Skin of body (tissue), 2 donors: ENCODE results near the gene ITM2C. TPM values are rescaled to one million over a fixed set of nuclear protein-coding genes. Genes with fewer than 3 reads are reported as not detected.

ENCODE experiments used
- DNase-seq: peaks from one replicate; lab custom pipeline; 2025; lab: John Stamatoyannopoulos, UW
- total RNA-seq: library from RNA; depleted of rRNA; stranded (reverse); fragments of >200 nt; gene quantifications from one replicate; pipeline ENCODE4 v1.2.3, GENCODE V29; 2014

The ITM2C gene
- total RNA-seq, 1 donor from 2014 or later: 49.4 TPM

DNA sequence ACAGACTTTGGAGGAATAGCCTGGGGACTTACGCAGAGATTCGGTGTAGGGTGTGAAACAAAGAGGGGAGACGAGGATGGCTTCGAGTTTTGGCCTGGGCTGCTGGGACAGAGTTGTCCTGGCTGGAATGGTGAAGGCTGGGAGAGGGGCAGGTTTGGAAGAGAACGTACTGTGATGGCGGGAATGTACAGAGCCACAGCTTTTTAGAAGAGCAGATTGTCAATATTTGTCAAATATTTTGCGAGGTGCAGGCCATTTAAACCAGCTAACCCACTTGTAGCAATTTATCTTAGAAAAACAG, 14.4 kb upstream of the ITM2C start:
- no peak for DNase-seq

DNA sequence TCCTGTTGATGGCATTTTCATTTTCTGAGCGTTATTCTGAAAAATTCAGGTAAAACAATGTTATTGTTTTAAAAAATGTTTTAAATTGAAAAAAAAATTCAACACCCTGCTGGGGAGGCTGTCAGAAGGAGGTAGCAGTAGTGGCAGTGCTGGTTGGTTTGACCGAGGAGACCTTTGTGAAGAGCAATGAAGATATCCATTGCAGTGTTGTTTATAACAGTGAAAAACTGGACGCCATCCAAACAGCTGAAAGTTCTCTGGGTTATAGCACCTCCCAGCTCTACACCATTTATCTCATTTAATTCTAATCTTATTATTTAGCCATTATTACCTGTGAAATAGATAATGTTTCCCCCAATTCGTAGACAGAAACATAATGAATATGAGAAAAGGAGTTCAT, 12.6 kb upstream of the ITM2C start:
- DNase-seq: no peak

DNA sequence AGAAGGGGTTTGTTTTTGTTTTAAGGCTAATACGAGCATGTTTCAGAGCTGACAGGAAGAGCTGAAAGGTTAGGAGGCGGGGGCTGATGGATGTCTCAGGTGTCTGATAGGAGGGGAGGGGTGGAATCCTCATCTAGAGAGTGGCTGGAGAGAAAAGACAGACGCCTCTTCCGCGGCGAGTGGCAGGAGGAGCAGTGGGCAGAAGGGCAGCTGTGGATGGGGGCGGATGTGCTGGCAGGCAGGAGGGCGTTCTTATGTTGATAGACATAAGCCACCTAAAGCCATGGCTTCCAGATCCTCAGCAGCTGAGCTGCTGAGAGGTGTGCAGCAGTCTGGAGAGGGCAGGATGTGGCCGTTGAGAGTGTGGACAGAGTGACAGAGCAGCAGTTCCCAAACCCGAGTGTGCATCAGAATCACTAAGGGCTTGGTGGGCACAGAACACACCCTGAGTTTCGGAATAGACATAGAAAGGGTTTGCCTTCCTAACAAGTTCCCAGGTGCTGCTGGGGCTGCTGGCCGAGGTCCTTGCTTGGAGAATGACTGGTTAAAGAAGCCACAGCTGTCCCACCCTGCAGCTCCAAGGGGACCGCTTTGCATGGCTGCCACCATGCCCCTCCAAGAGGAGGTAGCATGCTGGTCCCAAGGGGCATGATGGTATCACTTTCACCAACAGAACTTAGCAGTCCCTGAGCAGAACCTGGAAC, 3.0 kb upstream of the ITM2C start:
- no peak for DNase-seq

DNA sequence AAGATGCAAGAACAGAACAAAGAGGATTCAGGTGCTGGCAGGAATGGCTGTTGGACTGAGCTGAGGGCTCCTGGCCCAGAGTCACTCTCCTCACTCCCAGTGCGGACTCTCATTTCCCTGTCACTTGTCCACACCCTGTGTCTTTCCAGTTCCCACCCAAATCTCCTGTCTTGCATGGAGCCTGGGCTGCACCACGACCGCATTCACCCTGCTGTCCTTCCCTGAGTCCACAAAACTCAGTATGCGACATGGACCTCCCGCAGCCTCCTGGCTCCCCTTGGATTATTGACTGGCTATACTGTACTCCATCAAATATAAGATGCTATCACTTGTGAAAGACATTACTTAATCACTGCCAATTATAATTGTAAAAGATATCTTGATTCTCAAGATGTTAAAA, 2.5 kb upstream of the ITM2C start:
- DNase-seq: no peak

DNA sequence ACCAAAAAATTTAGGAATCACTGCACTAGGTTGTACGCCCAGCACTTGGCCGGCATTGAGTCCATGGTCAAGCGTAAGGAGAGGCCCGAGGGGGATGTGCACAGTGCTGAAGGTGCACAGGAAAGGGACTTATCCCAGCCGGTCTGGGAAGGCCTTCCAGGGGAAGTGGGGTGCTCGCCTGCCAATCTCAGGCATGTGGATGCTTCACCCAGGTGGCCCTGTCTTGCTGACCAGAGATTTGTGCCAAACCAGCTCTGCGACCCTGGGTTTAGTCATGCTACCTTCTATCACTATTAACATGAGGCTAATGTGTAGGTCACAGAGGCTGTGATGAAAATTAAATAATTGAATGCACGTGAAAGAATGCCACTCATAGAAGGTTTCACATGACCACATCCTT, 1.7 kb upstream of the ITM2C start:
- DNase-seq: no peak

DNA sequence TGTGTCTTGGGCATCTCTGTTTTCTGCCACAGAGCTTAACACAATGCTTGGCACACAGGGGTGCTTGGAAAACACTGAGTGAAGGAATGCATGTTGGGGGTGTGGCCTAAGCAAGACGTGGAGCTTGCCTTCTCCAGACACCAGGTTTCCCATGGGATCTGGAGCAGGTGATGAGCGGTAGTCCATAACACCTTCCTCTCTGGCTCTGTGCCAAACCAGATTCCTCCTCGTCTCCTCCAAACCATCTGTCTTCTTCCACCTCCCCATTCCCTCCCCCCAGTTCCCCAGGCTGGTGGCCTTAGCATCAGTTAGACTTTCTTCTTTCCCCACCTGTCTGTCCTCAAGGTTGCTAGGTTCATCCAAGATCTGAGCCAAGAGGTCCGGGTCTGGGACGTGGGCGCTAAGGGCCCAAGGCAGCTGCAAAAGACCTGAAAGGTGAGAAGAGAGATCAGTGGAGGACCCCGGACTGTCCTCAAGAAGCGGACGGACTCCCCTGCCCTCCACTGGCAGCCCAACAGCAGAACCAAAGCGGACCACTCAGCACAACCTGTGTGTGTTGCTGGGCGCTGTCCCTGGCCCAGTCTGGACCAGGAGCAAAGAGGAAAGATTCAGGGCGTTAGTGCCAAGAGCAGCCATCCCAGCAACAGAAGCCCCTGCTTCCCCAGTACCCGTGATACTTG, 1.2 kb upstream of the ITM2C start:
- DNase-seq: no peak

DNA sequence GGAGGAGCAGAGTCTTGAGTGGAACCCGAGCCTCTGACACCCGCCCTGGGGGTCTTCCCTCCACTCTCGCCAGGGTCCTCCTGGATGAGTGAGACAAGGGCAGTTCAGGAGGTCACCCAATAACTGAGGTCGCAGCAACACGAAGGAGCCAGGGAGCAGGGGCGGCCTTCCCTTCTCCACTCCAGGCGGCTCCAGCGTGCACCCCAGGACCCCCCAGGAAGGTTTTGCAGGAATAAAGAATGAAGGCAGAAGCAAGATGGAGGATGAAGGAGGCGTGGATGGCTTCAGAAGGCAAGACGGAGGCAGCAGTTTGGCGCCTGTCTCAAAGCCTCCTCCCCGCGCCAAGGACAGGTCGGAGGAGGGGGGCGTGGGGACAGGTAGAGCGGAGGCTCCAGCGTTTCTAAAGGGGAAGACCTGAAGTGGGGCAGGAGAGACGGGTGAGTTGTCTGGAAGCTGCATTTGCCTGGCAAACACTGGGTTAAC, 579 bp upstream of the ITM2C start:
- DNase-seq: no peak

DNA sequence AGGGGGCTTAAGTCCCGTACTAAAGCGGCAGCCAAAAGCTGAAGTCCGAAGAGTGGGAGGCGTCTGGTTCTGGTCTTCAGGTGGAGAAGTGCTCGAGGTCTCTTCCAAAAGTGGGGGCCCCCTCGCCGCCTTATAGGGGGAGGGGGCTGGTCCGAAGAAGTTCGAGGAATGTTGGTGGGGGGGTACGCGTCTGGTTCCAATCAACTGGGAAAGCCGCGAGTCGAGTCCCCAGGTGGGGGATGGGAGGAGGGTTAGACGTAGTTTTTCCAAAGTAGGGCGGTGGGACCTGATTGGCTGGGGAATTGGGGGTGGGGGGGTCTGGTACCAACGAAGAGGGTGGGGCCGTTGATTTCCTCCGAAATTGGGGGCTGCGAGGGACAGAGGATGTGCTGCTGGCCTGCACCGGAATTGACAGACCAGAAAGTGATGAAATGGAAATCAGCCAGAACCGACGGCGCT, 594 bp downstream of the ITM2C start:
- peak; percentile 18 for DNase-seq

DNA sequence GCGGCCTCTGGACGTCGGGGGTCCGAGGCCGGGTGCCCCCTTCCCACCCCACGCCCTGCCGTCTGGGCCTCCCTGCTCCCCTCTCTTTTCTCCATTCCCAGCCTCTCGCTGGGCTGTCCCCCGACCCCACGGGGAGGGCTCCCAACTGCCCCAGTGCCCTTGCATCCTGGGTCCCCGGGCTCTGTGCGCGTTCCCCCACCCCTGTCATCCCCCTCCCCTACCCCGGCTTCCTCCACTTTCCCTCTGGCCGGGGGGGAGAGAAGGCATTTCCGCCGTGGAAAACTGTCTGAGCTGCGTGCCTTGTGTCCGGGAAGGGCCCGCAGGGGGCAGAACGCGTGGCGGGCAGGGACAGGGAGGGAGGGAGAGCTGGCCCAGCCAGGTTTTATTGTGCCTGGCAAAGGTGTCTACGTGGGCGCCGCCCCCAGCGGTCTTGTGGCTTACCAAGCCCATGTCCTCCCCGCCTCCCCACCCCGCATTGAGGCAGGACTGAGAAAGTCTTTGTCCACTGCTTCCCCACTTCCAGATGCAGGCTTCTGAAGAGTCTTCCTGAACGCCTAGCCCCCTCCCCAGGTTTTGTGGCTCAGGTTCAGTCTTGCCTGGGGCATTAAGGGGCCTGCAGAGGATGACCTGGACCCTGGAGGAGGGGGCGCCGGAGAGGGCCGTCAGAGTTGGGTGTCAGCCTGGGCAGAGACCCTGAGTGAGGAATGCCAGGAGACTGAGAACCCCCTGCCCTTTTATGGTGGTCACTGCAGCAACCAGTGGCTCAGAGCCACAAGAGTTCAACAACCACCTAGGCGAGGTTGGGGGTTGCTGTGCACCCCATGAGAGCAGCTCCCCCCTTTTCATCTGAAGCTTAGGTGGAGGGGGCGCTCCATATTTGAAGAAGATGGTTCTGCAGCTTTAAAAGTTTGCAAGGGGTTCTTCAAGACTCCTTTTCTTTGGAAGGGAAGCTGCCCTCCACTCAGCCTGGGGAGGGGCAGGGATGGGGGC, 1.3 kb downstream of the ITM2C start:
- DNase-seq: peak; percentile 15

DNA sequence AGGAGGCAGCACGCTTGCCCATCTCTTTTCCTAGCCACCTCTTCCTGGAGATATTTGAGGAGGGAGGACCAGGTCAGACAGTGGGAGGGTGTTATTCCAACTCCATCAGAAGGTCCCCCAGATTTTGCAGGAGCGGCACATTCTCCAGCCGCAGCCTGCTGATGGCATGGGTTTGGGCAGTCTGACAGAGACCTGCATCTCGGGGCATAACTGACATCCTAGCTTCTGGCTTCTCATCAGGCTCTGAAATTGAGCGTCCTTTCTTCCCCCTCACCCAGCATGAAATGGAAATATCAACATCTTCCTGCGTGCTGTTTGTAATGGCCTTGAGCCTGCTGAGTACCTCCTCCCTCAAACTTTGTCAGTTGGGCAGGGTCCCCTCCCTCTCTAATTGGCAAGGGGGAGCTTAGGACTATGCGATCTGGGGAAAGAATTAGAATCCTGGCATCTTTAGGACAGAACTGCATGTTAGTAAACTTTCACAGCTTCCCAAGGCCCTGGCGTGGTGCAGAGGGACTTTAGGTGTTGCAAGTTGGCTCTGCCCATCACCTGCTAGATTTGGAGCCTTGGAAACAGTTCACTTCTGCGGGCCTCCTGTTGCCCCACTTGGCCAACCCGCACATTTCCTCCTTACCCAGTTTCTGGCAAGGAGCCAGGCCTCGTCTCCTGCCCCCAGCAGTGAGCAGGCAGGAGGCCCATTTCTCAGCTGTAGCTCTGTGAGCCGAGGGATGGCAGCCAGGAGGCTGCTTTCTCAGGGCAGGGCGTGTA, 2.2 kb downstream of the ITM2C start:
- no peak for DNase-seq

DNA sequence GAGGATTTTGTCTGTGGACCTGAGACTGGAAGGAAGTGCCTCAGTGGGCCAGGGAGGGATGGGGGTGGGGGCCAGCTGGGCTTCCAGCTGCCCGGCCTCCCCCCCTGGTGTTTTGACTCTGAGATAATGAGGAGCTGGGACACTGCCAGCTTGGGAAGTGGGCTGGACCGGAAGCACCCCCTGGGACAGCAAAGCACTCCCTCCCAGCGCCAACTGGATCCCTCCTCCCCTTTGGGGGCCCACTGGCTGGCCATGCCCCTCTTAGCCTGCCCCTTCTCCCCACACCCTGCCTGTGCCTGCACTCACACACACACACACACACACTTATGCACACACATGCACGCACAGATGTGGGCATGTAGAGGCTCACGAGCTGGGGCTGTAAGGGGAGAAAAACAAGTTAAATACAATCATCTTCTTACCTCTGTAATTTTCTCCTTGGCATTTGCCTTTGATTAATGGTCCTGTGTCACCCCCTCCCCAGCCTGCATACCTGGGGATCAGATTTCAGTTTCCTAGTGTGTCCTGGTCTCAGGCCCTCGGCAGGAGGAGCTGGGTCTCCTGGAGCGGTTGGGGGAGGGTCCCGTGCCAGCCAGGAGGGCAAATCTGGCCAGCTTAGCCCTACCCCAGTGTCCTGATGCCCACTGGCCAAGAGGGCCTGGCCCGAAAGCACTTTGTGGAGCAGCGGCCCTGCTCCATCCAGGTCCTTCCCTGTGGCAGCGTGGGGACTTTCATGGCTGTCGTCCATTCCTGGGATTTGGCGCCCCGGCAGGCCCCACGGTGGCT, 3.6 kb downstream of the ITM2C start:
- DNase-seq: no peak

DNA sequence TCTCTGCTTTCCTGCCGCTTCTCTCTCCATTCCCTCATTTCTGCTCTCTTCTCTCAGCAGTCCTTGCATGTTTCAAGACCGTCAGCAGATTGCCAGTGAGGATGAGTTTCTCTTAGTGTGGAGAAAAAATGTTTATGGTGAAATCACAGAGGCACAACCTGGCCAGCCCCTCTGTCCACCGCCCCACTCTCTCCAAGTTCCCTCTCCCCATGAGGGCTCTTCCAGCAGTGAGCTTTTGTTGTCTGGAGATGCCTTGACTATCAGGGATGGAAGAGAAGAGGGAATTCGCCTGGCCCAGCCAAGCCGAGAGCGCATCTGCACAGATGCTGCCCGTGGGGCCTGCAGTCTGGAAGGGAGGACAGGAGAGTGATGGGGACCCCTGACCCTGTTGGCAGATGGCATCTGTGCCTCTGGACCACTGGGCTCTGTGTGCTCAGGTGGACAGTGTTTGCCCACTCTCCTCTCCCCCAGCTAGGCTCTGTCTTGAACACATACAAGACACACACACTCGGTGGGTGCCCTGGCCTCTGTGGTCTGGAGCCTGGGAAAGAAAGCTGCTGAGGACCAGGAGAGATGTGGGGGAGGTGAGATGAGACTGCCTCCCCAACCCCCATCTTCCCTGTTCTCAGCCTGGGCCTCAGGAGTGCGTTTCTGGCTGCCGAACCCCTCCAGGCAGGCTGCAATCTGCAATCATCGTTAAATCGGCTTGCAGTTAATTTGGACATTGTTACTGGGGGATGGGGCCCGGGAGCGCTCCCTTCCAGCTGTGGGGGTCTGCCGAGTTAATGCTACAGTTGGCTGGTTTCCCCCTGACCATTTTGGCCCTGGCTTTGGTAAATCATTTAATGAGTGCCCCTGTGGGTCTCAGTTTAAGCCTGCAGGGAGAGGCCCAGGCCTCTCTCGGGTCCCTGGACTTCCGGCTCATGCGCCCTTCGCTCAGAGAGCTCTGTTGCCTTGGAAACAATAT, 4.5 kb downstream of the ITM2C start:
- DNase-seq: peak; percentile 10

DNA sequence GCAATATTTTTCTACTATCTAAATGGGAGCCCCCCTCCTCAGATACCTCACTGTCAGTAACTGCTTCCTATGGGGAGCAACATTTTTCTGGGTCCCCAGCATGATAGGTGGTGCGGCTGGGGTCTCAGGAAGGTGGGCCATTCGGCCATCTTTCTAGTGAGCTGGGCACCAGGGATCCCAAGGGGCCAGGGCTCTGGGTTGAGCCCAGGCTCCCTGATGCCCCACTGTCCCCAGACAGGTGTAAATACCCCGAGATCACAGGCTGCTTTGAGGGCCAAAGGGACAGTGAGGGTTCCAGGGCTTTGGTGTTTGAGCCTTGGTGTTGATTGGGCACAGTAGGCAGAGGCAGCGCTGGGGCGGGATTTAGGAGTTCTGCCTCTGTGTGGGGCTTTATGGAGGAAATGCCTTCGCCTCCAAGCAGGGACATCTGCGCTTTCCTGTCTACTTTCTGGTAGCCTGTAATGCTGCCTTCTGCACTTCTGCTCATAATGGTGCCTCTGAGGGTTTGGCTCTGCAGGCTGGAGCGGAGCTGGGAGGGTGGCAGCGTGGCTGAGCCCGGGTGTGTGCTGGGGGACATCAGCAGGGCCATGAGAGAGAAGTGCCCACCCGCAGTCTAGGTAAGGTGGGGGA, 5.3 kb downstream of the ITM2C start:
- DNase-seq: no peak

DNA sequence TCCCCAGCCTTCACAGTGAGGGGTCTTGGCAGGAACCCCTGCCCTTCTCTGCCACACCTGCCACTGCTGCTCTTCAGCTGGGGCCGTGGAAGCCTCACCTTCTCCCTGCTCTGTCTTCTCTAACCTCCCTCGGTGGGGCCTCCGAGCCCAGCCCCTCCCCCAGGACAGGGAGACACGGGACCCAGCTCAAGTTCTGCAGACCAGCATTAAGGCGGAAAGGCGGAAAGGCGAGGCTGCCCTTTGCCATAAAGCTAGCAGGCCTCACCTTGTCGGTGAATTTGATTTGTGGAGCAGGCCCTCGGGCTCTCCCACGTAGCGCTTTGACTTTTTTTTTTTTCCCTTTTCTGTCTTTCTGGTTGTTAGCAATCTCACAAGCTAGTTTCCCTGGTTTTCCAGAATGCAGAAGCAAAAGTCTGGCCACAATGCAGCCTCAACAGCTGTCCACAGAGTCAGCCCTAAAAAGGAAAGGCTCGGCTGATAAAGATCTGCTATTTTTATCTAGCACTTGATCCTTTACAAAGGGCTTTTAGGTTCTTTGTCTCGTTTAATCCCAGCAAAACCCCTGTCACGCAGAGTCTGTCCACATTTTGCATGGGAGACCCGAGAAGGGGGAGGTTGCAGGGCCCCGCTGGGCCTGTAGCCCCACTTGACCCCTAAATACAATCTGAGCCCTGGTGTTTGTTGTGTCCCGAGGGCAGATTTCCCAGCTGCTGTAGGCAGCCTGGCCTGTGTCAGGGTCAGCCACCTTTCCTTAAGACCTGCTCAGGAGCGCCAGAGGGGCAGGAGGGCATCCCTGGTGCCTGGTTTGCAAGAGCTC, 6.0 kb downstream of the ITM2C start:
- DNase-seq: peak; percentile 34

DNA sequence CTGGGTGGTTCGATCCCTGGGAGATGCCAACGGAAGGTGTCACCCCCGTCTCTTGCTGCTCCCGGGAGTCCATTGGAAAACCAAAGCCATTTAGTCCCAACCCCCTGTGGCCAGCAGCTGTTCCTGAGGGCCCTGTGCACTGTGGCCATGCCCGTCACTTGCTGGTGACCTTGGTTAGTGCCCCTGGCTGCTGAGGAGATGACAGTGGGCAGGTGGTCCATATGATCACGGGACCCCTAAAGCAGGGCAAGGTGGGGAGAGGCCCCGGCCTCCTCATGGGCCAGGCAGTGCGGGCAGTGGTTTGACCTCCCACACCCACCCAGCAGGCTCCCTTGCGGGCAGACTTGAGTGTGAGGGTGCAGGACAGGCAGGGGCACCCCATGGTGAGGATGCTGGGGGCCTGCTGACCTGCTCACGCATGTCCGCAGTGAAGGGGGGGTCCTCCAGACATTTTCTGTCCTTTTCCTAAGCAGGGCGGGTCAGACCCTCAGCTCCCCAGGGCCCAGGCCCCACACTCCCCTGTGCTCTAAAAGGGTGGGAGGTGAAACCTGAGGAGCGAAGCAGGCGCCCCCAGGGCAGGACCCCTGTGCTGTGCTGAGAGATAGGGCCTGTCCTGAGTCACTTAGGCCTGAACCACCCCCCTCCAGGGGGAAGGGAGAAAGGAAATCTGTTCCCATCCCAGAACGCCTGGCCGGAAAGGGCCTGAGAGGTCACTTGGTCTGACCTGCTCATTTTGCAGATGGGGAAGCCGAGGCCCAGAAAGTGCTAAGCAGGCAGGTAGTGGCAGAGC, 6.8 kb downstream of the ITM2C start:
- DNase-seq: no peak

DNA sequence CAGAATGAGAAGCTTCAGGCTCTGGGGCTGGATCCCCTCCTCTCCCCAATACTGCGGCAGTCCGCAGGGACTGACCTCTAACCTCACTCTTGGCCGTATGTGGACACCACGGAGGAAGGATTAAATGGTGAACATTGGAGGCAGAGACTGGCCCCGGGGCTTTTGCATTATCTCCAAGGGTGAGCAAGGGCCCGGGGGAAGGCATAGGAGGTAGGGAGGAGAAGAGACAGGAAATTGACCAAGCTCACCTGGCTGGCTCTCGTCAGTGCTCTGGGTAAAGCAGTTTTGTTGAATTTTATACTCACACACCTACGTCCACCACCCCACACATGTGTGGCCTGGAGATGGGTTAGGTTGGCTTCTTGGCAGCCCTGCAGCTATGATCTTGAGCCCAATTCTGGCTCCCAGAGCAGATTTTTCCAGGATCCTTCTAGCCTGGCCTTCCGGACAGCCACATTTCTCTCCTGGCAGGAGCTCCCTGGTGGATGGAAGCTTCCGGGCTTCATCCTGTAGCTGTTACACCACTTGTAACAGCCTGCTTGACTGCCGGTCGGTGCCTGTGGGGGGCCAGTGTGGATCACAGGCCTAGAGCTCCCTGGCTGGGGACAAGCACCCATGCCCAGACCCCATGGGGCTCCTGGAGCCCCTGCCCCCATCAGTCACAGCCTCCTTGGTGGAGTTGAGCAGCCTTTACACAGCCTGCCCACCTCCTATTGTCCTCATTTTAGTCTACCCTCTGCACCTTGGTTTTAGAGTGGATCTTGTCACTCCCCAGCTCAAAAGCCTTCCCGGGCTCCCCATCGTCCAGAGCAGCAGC, 7.6 kb downstream of the ITM2C start:
- no peak for DNase-seq
